B cell (primary cell): Measurements from ENCODE around the gene PCBP3. TPM values are rescaled to one million over a fixed set of nuclear protein-coding genes. Genes with fewer than 3 reads are reported as not detected.

Experiments
- ATAC-seq: fragments of 200-7000 bp; cut with Tn5 transposase; one replicate; pipeline ENCODE4 v1.10.0; 2021; ENCODE audit warnings: low read depth, mild to moderate bottlenecking, moderate number of reproducible peaks, moderate library complexity
- CTCF ChIA-PET: fragments of 350-600 bp; sonication (Branson Sonifier 250); formaldehyde crosslinking; loops from one replicate; lab custom pipeline; 2021; ENCODE audit warnings: antibody characterized with exemption, inconsistent platforms; lab: Charles Lee
- POLR2A ChIA-PET: fragments of 350-600 bp; sonication (Branson Sonifier 250); formaldehyde crosslinking; loops from one replicate; lab custom pipeline; 2021; ENCODE audit warnings: antibody characterized with exemption; lab: Charles Lee
- DNase-seq: peaks from one replicate; pipeline ENCODE4 v3.0.0; 2013
- H2AFZ ChIP-seq: 2 replicates; pipeline ENCODE4 v1.6.1; 2012; ENCODE audit warnings: mild to moderate bottlenecking, low read depth, low read length; ENCODE audit not compliant: insufficient read depth, poor library complexity, severe bottlenecking
- H3K27ac ChIP-seq, 2 donors: 1 replicate in 1 of 2; 2 replicates in 1 of 2; pipeline ENCODE4 v1.5.1; 2012 to 2013; ENCODE audit warnings: low read length in 2 of 2, mild to moderate bottlenecking in 2 of 2, moderate library complexity in 1 of 2
- H3K27me3 ChIP-seq, 4 experiments: fragments of 200-600 bp in 1 of 4; sonication (generic) in 1 of 4; replicated peaks in 1 of 4; 1 replicate in 2 of 4; 2 replicates in 2 of 4; pipeline versions ENCODE4 v1.6.1 to v1.7.0; 2013 to 2016; ENCODE audit warnings: low read length in 3 of 4, mild to moderate bottlenecking in 2 of 4, mixed read lengths in 1 of 4, moderate library complexity in 1 of 4; ENCODE audit not compliant: insufficient read depth in 4 of 4, control insufficient read depth in 3 of 4; ENCODE audit errors: control extremely low read depth in 1 of 4
- H3K36me3 ChIP-seq, 2 experiments: replicated peaks in 1 of 2; 1 replicate in 1 of 2; 2 replicates in 1 of 2; pipeline versions ENCODE4 v1.6.1 to v1.7.1; 2013; ENCODE audit warnings: low read length in 1 of 2; ENCODE audit not compliant: insufficient read depth in 2 of 2, control insufficient read depth in 1 of 2; ENCODE audit errors: control extremely low read depth in 1 of 2, extremely low read depth in 1 of 2
- H3K4me1 ChIP-seq, 2 donors: fragments of 200-600 bp in 1 of 2; sonication (generic) in 1 of 2; 1 replicate in 1 of 2; 2 replicates in 1 of 2; pipeline versions ENCODE4 v1.5.1 to v1.6.1; 2013 to 2017; ENCODE audit warnings: low read length in 2 of 2; ENCODE audit not compliant: control insufficient read depth in 2 of 2, insufficient read depth in 2 of 2
- H3K4me2 ChIP-seq: replicated peaks from 2 replicates; pipeline ENCODE3; 2012; ENCODE audit warnings: mild to moderate bottlenecking, low read depth, low read length; ENCODE audit not compliant: poor library complexity, severe bottlenecking
- H3K4me3 ChIP-seq, 5 experiments: fragments of 200-600 bp in 1 of 5; sonication (generic) in 1 of 5; 1 replicate in 3 of 5; 2 replicates in 2 of 5; pipeline versions ENCODE4 v1.5.1 to v1.7.0; 2011 to 2016; ENCODE audit warnings: low read length in 4 of 5, mild to moderate bottlenecking in 4 of 5, low read depth in 2 of 5, control low read depth in 1 of 5, moderate library complexity in 1 of 5; ENCODE audit not compliant: insufficient read depth in 1 of 5; ENCODE audit errors: control extremely low read depth in 1 of 5, extremely low read depth in 1 of 5
- H3K79me2 ChIP-seq: fragments of 200-600 bp; sonication (generic); one replicate; pipeline ENCODE4 v1.6.0; 2016; ENCODE audit warnings: low read length; ENCODE audit not compliant: control insufficient read depth, insufficient read depth
- H3K9ac ChIP-seq: fragments of 200-600 bp; sonication (generic); 2 replicates; pipeline ENCODE4 v1.6.1; 2017; ENCODE audit warnings: mild to moderate bottlenecking, low read length, moderate library complexity
- H3K9me3 ChIP-seq, 3 donors: one replicate each; pipeline versions ENCODE4 v1.6.1 to v1.7.1; 2013; ENCODE audit warnings: low read length in 2 of 3; ENCODE audit not compliant: control insufficient read depth in 2 of 3, insufficient read depth in 1 of 3; ENCODE audit errors: control extremely low read depth in 1 of 3
- H4K20me1 ChIP-seq: 2 replicates; pipeline ENCODE4 v1.6.0; 2012; ENCODE audit warnings: mild to moderate bottlenecking, low read length; ENCODE audit not compliant: insufficient read depth, control insufficient read depth, poor library complexity, severe bottlenecking
- H3K27ac Mint-ChIP-seq: one replicate; pipeline ENCODE4 v1.8.0; 2021; ENCODE audit warnings: mixed read lengths
- H3K27me3 Mint-ChIP-seq: one replicate; pipeline ENCODE4 v1.8.0; 2021; ENCODE audit warnings: mixed read lengths
- H3K4me1 Mint-ChIP-seq: one replicate; pipeline ENCODE4 v1.8.0; 2021; ENCODE audit warnings: mixed read lengths
- H3K4me3 Mint-ChIP-seq: one replicate; pipeline ENCODE4 v1.8.0; 2021; ENCODE audit warnings: mixed read lengths
- H3K9me3 Mint-ChIP-seq: one replicate; pipeline ENCODE4 v1.8.0; 2022; ENCODE audit warnings: mixed read lengths; ENCODE audit not compliant: insufficient read depth
- EZH2 ChIP-seq: IDR thresholded peaks from 2 replicates; pipeline ENCODE4 v1.6.1; 2012; ENCODE audit warnings: borderline replicate concordance, low read depth, mild to moderate bottlenecking, moderate library complexity, low read length; ENCODE audit not compliant: insufficient read depth, poor library complexity, severe bottlenecking
- WGBS: methylation state at CpG from one replicate; pipeline ENCODE4 v1.1.5; 2013; ENCODE audit warnings: missing lambda C conversion rate; ENCODE audit not compliant: insufficient coverage; 5-methylcytosine and 5-hydroxymethylcytosine counted together
- intact Hi-C: fragments of 100-400 bp; cut with micrococcal nuclease; formaldehyde crosslinking; loops from one replicate; pipeline ENCODE4 v1.10.0; 2022
- polyA plus RNA-seq: library from polyadenylated mRNA; depleted of rRNA; stranded (reverse); fragments of >200 nt; gene quantifications from 2 replicates; pipeline ENCODE4 v1.2.3, GENCODE V29; 2012
- total RNA-seq, 2 donors: library from RNA; stranded (reverse); fragments of 120-200 nt in 1 of 2; gene quantifications; 1 replicate in 1 of 2; 2 replicates in 1 of 2; pipeline versions ENCODE4 v1.2.3 to v1.2.4, GENCODE V29; 2013 to 2022
- TF ChIP-seq, protein P1 (sequence below): fragments of 200-600 bp; IDR thresholded peaks from one replicate; pipeline ENCODE4 v1.8.0; 2022; ENCODE audit warnings: antibody characterized with exemption, mild to moderate bottlenecking

PCBP3 gene
- total and polyA plus RNA-seq, 2 donors (not counting 1 experiment from before 2014, with no cell fraction given) = 0.45 to 2.7 TPM

DNA sequence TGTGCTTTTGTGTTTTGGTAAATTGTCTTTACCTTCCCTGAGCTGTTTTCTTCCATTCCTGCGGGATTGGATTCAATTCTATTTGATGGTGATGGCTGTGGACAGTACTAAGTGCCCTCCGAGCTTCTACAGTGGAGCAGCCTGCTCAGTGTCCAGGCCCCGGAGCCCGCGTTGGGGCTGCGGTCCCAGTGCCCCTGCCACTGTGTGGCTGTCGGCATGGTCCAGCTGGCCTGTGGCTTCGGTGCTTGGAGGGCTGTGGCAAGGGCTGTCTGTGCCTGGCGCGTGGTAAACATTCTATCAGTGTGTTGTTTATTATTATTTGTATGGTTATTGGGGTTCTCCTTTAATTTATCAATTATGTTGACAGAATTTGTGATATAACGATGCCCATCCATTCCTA is 228.9 kb downstream of the PCBP3 start:
- DNase-seq (no peak), ATAC-seq (no peak)
- intact Hi-C loops = no loop called here
- no peaks in the 10 kb centered on the region for H3K79me2 ChIP-seq
- H3K9me3 ChIP-seq = peaks cover 0 to 2% (median 0%) of the 10 kb centered on the region in 3 donors
- Mint-ChIP-seq H3K27me3 (no peaks in the 10 kb centered on the region), H3K9me3 (no peaks in the 10 kb centered on the region), H3K4me3 (no peak overlapping the region), H3K4me1 (peaks cover 4% of the 10 kb centered on the region), H3K27ac (no peak overlapping the region)
- no peak overlapping the region for H3K4me3 ChIP-seq
- H2AFZ ChIP-seq = no peak overlapping the region
- ChIA-PET CTCF (no interaction called here), POLR2A (no interaction called here)
- 97% methylated on average over 8 of the region's 11 CpGs for WGBS
- H4K20me1 ChIP-seq = no peaks in the 10 kb centered on the region
- TF ChIP-seq EZH2 = no peak
- TF ChIP-seq, protein P1, sequence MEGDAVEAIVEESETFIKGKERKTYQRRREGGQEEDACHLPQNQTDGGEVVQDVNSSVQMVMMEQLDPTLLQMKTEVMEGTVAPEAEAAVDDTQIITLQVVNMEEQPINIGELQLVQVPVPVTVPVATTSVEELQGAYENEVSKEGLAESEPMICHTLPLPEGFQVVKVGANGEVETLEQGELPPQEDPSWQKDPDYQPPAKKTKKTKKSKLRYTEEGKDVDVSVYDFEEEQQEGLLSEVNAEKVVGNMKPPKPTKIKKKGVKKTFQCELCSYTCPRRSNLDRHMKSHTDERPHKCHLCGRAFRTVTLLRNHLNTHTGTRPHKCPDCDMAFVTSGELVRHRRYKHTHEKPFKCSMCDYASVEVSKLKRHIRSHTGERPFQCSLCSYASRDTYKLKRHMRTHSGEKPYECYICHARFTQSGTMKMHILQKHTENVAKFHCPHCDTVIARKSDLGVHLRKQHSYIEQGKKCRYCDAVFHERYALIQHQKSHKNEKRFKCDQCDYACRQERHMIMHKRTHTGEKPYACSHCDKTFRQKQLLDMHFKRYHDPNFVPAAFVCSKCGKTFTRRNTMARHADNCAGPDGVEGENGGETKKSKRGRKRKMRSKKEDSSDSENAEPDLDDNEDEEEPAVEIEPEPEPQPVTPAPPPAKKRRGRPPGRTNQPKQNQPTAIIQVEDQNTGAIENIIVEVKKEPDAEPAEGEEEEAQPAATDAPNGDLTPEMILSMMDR = no peak
- H3K9ac ChIP-seq = no peak overlapping the region
- H3K4me1 ChIP-seq = peaks cover 0 to 4% of the 10 kb centered on the region in 2 donors
- no peaks in the 10 kb centered on the region for H3K36me3 ChIP-seq
- H3K27me3 ChIP-seq = no peaks in the 10 kb centered on the region
- H3K4me2 ChIP-seq = no peak overlapping the region
- no peak overlapping the region for H3K27ac ChIP-seq

DNA sequence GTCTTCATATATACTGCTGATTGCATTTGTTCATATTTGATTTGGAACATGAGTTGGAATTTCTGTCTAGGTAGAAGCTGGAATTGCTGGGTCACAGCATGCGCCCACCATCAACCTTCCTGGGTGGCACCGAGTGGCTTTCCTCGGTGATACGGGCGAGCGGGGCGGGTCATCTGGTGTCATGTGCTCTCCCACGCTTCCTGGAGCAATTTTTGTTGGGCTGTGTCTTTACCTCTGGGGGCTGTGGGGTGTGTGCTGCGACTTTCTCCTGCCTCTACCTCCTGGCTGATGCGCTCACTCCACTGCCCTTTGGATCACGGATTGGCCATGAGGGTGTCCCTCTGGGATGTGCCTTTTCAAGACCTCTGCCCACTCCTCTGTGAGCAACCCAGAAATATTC is 229.4 kb downstream of the PCBP3 start:
- intact Hi-C loops = no loop called here
- WGBS = 83% methylated on average over 11 of the region's 11 CpGs
- Histone ChIP-seq H3K27ac (no peak overlapping the region), H3K36me3 (no peaks in the 10 kb centered on the region), H3K9me3 (peaks cover 0 to 2% (median 0%) of the 10 kb centered on the region in 3 donors), H3K4me1 (peaks cover 0 to 4% of the 10 kb centered on the region in 2 donors), H2AFZ (no peak overlapping the region), H3K4me2 (no peak overlapping the region), H3K79me2 (no peaks in the 10 kb centered on the region), H3K27me3 (peaks cover 0 to 1% (median 0%) of the 10 kb centered on the region in 4 experiments), H3K9ac (no peak overlapping the region), H4K20me1 (no peaks in the 10 kb centered on the region), H3K4me3 (no peak overlapping the region)
- Mint-ChIP-seq H3K4me3 (no peak overlapping the region), H3K27ac (no peak overlapping the region), H3K4me1 (peaks cover 4% of the 10 kb centered on the region), H3K9me3 (no peaks in the 10 kb centered on the region), H3K27me3 (no peaks in the 10 kb centered on the region)
- DNase-seq (no peak), ATAC-seq (no peak)
- POLR2A ChIA-PET = no interaction called here
- TF ChIP-seq EZH2 = no peak
- TF ChIP-seq, protein P1 = no peak
- CTCF ChIA-PET = no interaction called here
